HG02610 (cell line): ENCODE results near the gene PI4K2B.
"Not testable (repeated sequence)": the region's sequence is repeated elsewhere in the genome, so short reads cannot be mapped to it uniquely, and the experiment has no call there.

ENCODE experiments used
- ATAC-seq: cut with Tn5 transposase; IDR thresholded peaks from one replicate; pipeline ENCODE4 v1.9.1; 2021; ENCODE audit warnings: mild to moderate bottlenecking, moderate library complexity; ENCODE audit not compliant: unreplicated experiment

The PI4K2B gene

DNA sequence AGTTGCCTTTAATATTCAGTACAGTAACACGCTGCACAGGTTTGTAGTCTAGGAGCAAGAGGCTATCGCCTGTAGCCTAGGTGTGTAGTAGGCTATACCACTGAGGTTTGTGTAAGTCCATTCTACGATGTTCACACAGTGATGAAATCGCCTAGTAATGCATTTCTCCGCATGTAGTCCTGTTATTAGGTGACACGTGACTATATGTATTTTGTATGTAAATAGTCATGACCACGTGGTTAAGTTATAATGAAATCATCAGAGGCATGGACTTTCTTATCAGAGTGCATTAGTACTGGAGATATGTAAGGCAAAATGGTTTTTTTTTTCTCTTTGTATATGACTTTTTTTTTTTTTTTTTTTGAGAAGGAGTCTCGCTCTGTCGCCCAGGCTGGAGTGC, 68.8 kb downstream of the PI4K2B start:
- no peak for ATAC-seq

DNA sequence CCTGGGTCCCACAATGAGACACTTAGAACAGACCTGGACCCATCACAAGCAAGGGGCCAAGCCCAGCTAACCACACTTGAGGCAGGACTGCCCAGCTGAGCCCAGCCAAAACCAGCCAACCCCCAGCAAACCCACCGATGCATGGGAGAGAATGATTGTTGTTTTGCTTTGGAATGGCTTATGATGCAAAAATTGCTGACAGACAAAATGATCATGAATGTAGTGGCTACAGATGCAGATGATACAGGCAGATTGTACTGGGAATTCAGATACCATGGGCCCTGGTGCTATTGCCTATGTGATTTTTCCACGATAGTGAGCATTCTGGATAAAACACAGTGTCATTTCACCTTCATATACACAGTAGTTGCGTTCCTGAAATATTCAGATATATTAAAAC, 69.7 kb downstream of the PI4K2B start:
- no peak for ATAC-seq

DNA sequence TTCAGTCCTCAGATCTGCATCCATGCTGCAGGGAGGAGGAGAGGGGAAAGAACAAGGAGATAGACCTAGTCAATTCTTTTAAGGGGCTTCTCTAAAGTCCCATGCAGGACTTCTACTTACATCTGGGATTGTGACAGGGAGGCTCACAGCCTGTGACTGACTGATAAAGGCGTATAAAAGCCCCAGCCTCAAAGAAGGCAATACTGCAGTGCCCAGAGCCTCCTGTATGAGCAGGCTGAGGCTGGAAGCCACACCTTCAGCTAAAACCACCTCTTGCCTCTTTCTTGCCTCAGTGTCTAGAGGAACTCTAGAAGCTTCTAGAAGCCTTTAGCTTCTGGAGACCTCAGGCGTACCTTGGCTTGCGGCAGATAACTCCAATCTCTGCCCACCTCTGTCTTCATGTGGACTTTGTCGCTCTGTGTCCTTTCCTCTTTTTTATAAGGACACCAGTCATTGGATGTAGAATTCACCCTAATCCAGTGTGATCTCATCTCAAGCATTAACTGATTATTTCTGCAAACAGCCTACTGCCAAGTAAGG, 72.8 kb downstream of the PI4K2B start:
- no peak for ATAC-seq

DNA sequence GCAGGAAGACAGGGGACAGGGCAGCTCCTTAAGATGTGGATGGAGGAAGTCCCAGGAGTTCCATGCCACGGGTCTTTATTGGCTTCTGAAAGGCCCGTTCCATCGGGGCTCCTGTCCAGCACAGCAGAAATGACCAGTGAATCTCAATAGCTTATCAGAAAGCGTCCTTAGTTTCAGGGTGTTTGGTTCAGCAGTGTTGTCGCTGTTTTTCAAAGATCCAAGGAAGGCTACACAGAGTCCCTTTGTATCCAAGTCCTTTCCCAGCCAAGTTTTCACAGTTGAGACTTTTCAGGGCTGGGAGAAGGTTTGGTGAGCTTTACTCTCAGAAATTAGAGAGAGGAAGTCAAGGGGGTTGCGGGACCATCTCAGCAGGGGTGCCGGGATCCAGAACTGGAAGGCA, 73.8 kb downstream of the PI4K2B start:
- no peak for ATAC-seq

DNA sequence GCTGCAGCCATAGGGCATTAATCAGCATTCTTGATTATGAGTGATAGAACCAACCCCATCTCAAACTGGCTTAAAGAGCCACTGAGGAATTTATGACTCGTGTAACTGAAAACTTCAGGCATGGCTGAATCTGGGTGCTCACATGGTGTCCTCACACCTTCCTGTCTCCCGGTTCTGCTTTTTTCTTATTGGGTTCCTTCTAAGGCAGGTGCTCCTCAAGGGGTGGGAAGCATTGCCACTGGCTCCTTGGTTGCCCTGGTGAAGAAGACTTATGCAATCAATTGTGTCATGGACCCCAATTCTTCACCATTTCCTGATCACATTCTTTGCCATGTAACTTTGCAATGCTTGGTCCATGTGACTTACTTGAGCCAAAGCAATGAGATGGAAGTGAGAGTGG, 74.5 kb downstream of the PI4K2B start:
- no peak for ATAC-seq

DNA sequence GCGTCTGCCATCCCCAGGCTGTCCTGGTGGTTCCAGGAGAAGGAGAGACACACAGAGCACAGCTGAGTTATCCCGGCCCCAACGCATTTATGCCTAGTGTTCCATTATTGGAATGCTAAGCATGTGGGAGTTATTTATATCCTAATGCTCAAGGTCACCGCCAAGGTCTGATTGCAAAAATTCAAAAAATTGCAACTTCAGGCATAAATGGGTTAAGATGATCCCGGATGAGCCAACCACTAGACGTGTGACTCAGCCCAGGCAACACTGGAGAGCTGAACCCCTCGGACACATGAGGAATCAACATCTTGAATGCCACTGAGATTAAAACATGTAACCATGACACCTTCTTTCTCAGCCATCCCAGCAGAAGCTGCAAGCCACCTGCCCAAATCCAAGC, 74.9 kb downstream of the PI4K2B start:
- no peak for ATAC-seq

DNA sequence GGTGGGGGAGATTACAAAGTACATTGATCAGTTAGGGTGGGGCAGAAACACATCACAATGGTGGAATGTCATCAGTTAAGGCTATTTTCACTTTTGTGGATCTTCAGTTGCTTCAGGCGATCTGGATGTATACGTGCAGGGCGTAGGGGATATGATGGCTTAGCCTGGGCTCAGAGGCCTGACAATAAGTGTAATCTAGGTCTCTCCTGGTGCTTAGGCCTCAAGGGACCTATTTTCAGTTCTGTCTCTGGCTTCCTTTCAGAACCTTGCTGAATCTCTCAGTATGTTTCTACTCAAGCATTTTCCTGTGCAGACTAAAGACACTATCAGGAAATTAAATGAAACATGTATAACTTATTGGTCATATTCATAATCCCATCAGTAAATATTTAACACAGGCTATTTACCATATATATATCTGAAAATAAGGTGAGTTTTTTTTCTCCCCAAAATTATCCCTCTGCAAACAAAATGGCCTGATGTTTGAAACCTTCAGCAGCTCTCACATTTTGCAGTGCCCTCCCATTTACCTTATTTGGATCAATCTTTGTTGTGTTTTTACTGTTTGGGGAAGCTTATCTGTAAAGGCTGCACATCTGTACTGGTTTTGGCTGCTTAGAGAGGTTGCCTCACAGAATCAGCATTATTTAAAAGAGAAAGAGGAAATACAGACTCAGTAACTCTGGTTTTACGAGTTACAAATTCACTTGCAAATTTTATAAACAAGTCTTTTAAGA, 76.4 kb downstream of the PI4K2B start:
- ATAC-seq, result peak; percentile 58

DNA sequence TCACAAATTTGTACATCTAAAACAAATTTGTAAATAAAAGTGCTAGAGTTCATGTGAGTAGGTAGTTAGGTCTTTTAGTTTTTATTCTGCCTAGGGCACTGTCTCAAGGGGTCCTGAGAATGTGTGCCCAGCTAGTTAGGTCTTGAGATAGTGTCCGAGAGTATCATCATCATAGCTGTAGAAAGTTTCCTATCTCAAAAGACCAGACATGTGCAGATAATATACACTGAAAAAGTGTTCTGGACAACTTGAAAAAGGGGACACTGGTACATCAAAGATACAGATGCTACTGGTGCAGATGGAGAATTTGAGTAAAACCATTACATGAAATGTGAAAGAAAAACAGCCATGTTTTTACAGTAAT, 77.0 kb downstream of the PI4K2B start:
- peak; percentile 20 for ATAC-seq

DNA sequence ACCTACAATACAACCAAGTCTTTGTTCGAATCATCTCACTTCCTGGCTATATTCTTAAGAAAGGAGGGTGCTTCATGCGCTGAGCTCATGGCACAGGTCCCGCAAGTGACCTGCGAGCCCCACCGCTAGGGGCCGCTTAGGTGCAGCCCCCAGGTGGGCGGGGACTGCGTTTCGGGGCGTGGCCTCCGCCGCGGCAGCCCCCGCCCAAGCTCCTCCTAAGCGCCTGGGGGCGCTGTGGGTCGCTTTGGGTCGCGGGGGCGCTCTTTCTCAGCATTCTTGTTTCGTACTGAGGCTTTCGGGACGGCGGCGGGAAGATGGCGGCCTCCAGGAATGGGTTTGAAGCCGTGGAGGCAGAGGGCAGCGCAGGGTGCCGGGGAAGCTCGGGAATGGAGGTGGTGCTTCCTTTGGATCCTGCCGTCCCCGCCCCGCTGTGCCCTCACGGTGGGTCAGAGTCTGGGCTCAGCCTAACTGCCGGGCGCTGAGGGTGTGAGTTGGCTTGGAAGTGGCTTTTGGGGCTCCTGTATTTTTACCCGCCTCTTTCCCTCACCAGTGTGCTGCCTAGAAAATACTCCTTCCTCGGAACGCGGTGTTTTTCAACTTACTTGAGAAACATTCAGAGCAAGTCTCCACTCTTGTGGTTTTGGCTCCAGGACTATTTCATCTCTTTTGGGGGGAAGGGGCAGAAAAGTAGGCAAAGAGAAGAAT, 78.8 kb downstream of the PI4K2B start, which contains the start of gene ZCCHC4:
Gene ZCCHC4, plus strand, starts transcription at position 279 of the 705 bp plus-strand sequence. Its CDS starts 36 bp downstream, at position 315.
- ATAC-seq, result peak; percentile 86

DNA sequence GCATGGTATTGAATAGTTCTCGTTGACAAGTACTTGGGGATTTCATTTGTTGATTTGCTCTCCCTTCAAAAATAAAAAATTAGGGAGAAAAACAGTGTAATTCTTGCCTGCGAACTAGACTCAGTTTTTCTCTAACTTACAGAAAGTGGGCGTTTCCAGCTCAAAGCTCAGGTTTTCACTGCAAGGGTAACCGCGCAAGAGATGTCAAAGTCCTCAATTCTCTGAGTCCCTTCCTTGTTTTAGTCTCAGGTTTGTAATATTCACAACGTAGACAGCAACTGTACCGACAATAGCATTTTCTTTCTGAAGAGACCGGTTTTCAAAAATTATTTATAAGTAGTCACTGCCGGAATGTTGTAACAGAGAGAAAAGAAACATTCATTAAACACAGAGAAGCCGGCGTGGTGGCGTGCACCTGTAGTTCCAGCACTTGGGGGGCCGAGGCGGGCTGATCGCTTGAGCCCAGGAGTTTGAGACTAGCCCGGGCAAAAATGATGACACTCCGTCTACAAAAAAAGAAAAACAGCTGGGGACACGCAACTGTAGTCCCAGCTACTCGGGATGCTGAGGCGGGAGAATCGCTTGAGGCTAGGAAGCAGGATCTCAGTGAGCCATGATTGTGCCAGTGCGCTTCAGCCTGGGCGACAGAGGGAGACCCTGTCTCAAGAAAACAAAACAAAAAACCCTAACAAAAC, 79.5 kb downstream of the PI4K2B start:
- ATAC-seq, result no peak

DNA sequence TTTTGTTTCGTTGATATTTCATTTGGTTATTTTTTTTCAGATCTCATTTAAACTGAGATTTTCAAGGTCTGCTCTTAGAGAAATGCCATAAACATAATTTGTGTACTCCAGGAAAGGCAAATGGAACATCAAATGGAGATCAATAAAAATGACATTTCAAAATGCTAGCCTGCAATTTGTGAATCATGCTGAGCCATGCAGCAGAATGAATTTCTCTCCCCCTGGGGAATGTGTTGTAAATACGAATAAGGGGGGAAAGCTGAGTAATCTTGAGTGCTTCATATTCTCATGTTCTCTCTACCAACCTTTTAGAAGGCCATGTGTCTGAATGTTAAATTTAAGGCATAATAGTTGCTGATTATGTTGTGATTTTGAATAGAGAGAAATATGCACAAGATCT, 86.5 kb downstream of the PI4K2B start:
- ATAC-seq, result peak; percentile 16

DNA sequence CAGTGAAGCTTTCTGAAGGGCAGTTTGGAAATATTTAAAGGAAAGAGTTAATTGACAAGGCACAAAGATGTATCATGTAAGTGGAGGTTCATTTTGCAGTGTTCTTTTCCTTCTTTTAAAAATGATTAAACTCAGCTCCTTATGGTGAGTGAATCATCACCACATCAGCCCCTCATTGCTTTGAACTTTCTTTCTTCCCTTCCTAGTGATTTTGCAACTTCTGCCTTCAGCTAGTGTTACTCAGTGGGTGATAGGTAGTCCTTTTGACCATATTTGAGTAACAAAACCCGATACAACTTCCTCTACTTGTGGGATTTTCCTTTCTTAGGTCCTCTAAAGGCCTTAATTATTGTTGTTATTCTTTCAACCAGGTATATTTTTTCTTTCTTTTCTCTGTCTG, 86.9 kb downstream of the PI4K2B start:
- peak; percentile 85 for ATAC-seq

DNA sequence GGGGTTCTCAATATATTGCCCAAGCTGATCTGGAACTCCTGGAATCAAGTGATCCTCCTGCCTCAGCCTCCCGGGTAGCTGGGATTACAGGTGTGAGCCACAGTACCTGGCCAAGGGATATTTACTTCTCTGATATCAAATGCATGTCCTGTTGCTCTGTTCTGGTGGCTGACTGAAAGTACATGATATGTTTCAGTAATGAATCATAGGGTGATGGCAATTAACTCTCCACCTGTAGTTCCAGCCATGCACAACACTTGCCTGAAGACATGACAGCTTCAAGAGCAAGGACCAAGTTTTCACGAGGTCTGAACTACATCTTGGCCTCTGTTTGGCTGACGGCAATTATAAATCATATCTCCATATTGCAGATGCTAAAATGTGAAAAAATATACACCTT, 87.9 kb downstream of the PI4K2B start:
- ATAC-seq, result peak; percentile 35

DNA sequence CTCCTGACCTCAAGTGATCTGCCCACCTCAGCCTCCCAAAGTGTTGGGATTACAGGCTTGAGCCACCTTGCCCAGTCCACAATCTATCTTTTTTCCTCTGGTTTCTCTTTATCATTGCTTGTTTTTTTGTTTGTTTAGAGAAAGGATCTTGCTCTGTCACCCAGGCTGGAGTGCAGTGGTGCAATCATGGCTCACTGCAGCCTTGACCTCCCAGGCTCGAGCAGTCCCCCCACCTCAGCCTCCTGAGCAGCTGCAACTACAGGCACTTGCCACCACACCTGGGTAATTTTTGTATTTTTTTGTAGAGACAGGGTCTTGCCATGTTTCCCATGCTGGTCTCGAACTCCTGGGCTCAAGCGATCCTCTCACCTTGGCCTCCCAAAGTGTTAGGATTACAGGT, 94.6 kb downstream of the PI4K2B start:
- not testable (repeated sequence) for ATAC-seq
